Spleen (tissue), 11 donors: ENCODE data around the gene AKAP13. TPM values are rescaled to one million over a fixed set of nuclear protein-coding genes. Genes with fewer than 3 reads are reported as not detected.

ENCODE experiments used
- DNase-seq: peaks from one replicate; pipeline ENCODE4 v3.0.0-alpha.2; 2020
- H3K27ac ChIP-seq, 8 donors: fragments of 200-600 bp; sonication (generic) in 7 of 8; 1 replicate in 4 of 8; 2 replicates in 4 of 8; pipeline versions ENCODE4 v1.5.0 to v1.8.0; 2016 to 2021; ENCODE audit warnings: inconsistent platforms in 4 of 8, mild to moderate bottlenecking in 4 of 8, moderate library complexity in 1 of 8
- H3K27me3 ChIP-seq, 7 donors: fragments of 200-600 bp; sonication (generic) in 6 of 7; replicated peaks in 1 of 7; 1 replicate in 4 of 7; 2 replicates in 3 of 7; pipeline versions ENCODE4 v1.5.0 to v1.8.0; 2016 to 2021; ENCODE audit warnings: inconsistent platforms in 3 of 7, mild to moderate bottlenecking in 1 of 7
- H3K36me3 ChIP-seq, 6 donors: fragments of 200-600 bp; sonication (generic) in 5 of 6; 1 replicate in 4 of 6; 2 replicates in 2 of 6; pipeline versions ENCODE4 v1.5.0 to v1.8.0; 2016 to 2021; ENCODE audit warnings: inconsistent platforms in 2 of 6
- H3K4me1 ChIP-seq, 6 donors: fragments of 200-600 bp; sonication (generic) in 5 of 6; 1 replicate in 3 of 6; 2 replicates in 3 of 6; pipeline versions ENCODE4 v1.5.0 to v1.8.0; 2016 to 2021; ENCODE audit warnings: inconsistent platforms in 3 of 6
- H3K4me3 ChIP-seq, 8 donors: fragments of 200-600 bp; sonication (generic) in 7 of 8; 1 replicate in 4 of 8; 2 replicates in 4 of 8; pipeline versions ENCODE4 v1.5.0 to v1.8.0; 2016 to 2021; ENCODE audit warnings: inconsistent platforms in 4 of 8, mild to moderate bottlenecking in 4 of 8, moderate library complexity in 2 of 8
- H3K9me3 ChIP-seq, 8 donors: fragments of 200-600 bp; sonication (generic) in 7 of 8; 1 replicate in 4 of 8; 2 replicates in 4 of 8; pipeline versions ENCODE4 v1.5.0 to v1.8.0; 2016 to 2021; ENCODE audit warnings: inconsistent platforms in 4 of 8
- CTCF ChIP-seq, 11 experiments: fragments of 200-600 bp in 7 of 11; fragments of 450-650 bp in 4 of 11; sonication (generic) in 4 of 11; IDR thresholded peaks in 8 of 11; conservative IDR thresholded peaks in 3 of 11; 1 replicate in 7 of 11; 2 replicates in 4 of 11; pipeline versions ENCODE4 v1.4.0 to v1.8.0; 2016 to 2021; ENCODE audit warnings: antibody characterized with exemption in 11 of 11, inconsistent platforms in 4 of 11, mild to moderate bottlenecking in 1 of 11
- POLR2A ChIP-seq, 3 donors: fragments of 450-650 bp; IDR thresholded peaks; one replicate each; pipeline ENCODE4 v1.5.1; 2017; ENCODE audit warnings: antibody characterized with exemption in 3 of 3, mild to moderate bottlenecking in 1 of 3
- POLR2AphosphoS5 ChIP-seq, 3 donors: sonication (generic); formaldehyde crosslinking; IDR thresholded peaks; one replicate each; pipeline ENCODE4 v1.5.1; 2017; ENCODE audit warnings: antibody characterized with exemption in 3 of 3
- WGBS, 5 donors: extraction: QIAGEN DNeasy Blood & Tissue Kit in 3 of 5; methylation state at CpG; one replicate each; pipeline versions ENCODE4 v1.1.5 to v1.1.7; 2013 to 2018; 5-methylcytosine and 5-hydroxymethylcytosine counted together
- intact Hi-C: fragments of 100-400 bp; cut with DNase I; formaldehyde crosslinking; loops from one replicate; pipeline ENCODE4 v1.15.0; 2023; ENCODE audit warnings: low total_unique reads
- polyA plus RNA-seq, 3 donors: library from polyadenylated mRNA; stranded (reverse); fragments of 200-250 nt; gene quantifications; one replicate each; pipeline ENCODE4 v1.2.1, GENCODE V29; 2013
- total RNA-seq, 7 donors: library from RNA; depleted of rRNA in 3 of 7; stranded (reverse); fragments of >200 nt in 3 of 7; fragmentation: NEBNext Ultra II Directional in 4 of 7; extraction: Animal tissue kit (Norgen Biotek cat#: 25700) in 4 of 7; gene quantifications; one replicate each; pipeline versions ENCODE4 v1.1.0 to v1.2.1, GENCODE V29; 2016 to 2021
- donor health status: healthy with polysubstance abuse.
- donor health status: DM: no; HTN: no; CAD: no; lungs with moderate emphysema.
- donor health status: DM: no; HTN: no; CAD: no.
- donor health status: Bipolar disorder and iron deficiency.
- donor health status: healthy.
- donor health status: DM: no; HTN: no; CAD: no.
- donor health status: DM: yes; HTN: yes; CAD: no.

Gene AKAP13
- total and polyA plus RNA-seq, 10 donors, result 35.4 to 413 (median 260) TPM

GRCh38 chr15:85580879-85581278 lies 200.5 kb downstream of the AKAP13 start:
- Histone ChIP-seq H3K36me3 (peaks cover 0 to 74% (median 21%) of the 10 kb centered on the region in 6 donors), H3K4me1 (peaks cover 38 to 79% (median 67%) of the 10 kb centered on the region in 6 donors), H3K27ac (peak overlapping the region; percentile 73 to 97 (median 88)), H3K27me3 (no peaks in the 10 kb centered on the region), H3K4me3 (peak overlapping the region in 2 of 8 donors; percentile 42 to 68), H3K9me3 (no peaks in the 10 kb centered on the region)
- DNase-seq, result peak; percentile 88
- peak in 1 of 11 experiments; percentile 20 for TF ChIP-seq CTCF (IDR thresholded peaks at IDR 0.05 in 8 of 11, conservative IDR thresholded peaks at IDR 0.05 in 3 of 11)
- TF ChIP-seq POLR2AphosphoS5 (IDR thresholded peaks at IDR 0.05), result peak; percentile 10 to 78 (median 76)
- no peak for TF ChIP-seq POLR2A (IDR thresholded peaks at IDR 0.05)
- 16 to 44% (median 25%) methylated on average over 3 of the region's 3 CpGs for WGBS, 5 donors
- intact Hi-C loops, result no loop called here

DNA sequence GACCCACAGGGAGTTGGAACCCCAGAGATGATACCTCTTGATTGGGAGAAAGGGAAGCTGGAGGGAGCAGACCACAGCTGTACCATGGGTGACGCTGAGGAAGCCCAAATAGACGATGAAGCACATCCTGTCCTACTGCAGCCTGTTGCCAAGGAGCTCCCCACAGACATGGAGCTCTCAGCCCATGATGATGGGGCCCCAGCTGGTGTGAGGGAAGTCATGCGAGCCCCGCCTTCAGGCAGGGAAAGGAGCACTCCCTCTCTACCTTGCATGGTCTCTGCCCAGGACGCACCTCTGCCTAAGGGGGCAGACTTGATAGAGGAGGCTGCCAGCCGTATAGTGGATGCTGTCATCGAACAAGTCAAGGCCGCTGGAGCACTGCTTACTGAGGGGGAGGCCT lies 201.1 kb downstream of the AKAP13 start:
- peaks cover 38 to 85% (median 71%) of the 10 kb centered on the region in 6 donors for H3K4me1 ChIP-seq
- peaks cover 0 to 74% (median 25%) of the 10 kb centered on the region in 6 donors for H3K36me3 ChIP-seq
- WGBS, 5 donors, result 53 to 64% (median 55%) methylated on average over 5 to 8 of the region's 8 CpGs
- no peaks in the 10 kb centered on the region for H3K9me3 ChIP-seq
- peak; percentile 87 for DNase-seq
- peak overlapping the region; percentile 72 to 97 (median 88) for H3K27ac ChIP-seq
- TF ChIP-seq POLR2A (IDR thresholded peaks at IDR 0.05), result no peak
- peak; percentile 45 to 74 (median 56) for TF ChIP-seq POLR2AphosphoS5 (IDR thresholded peaks at IDR 0.05)
- no peaks in the 10 kb centered on the region for H3K27me3 ChIP-seq
- H3K4me3 ChIP-seq, result peak overlapping the region in 4 of 8 donors; percentile 13 to 68 (median 40)
- intact Hi-C loops, result no loop called here

DNA sequence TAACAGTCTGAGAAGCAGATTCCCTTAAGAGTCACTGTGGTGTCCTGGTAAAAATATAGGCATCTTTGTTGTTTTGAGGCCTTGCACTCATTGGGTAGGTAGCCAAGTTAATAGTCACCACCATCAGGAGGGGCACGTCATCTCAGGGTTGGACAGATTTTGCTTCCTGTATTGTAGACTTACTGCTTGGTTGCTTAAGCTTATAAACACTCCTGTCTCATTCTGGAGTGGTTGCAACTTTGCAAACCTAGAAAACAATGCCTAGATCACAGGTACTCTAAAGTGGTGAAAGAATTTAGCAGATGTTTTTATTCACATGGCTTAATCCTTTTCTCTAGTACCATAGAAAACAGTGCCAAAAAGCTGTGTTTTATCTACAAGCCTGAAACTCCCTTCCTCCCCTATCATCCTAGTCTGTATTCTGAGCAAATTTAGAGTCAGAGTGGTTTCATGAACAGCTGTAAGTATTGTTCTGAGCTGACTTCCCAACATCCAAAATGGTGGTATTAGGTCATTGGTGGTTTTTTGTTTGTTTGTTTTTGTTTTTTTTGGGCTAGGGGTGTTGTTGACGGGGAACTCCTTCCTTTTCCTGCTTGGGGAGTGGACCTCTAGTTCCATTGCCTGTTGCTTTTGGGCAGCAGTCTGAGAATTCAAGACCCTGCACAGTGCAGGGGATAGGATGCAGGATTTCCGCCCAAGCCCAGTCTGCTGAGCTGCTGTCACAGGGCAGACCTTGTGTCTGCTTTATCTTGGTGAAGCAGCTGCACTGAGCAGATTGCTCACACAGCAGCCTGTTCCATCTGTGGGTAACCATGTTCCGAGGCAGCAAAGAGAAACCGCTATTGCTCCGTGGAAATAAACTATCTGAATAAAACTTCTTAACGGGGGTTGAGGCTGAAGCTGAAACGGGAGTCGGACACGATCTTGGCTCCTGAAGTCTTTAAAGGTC lies 202.0 kb downstream of the AKAP13 start:
- Histone ChIP-seq H3K9me3 (no peaks in the 10 kb centered on the region), H3K36me3 (peaks cover 0 to 74% (median 29%) of the 10 kb centered on the region in 6 donors), H3K27me3 (no peaks in the 10 kb centered on the region), H3K4me3 (peak overlapping the region; percentile 18 to 68 (median 36)), H3K4me1 (peaks cover 38 to 86% (median 71%) of the 10 kb centered on the region in 6 donors), H3K27ac (peak overlapping the region; percentile 72 to 97 (median 88))
- intact Hi-C loops, result no loop called here
- 6 to 14% (median 9%) methylated on average over 10 of the region's 10 CpGs for WGBS, 5 donors
- DNase-seq, result peak; percentile 91
- TF ChIP-seq CTCF (IDR thresholded peaks at IDR 0.05 in 8 of 11, conservative IDR thresholded peaks at IDR 0.05 in 3 of 11) (no peak), POLR2A (IDR thresholded peaks at IDR 0.05) (peak in 1 of 3 donors; percentile 44), POLR2AphosphoS5 (IDR thresholded peaks at IDR 0.05) (peak in 2 of 3 donors; percentile 87 to 96)

GRCh38 chr15:85583442-85583841 lies 203.0 kb downstream of the AKAP13 start:
- peak overlapping the region; percentile 18 to 68 (median 36) for H3K4me3 ChIP-seq
- peaks cover 38 to 90% (median 71%) of the 10 kb centered on the region in 6 donors for H3K4me1 ChIP-seq
- no peak for TF ChIP-seq POLR2AphosphoS5 (IDR thresholded peaks at IDR 0.05)
- intact Hi-C loops, result no loop called here
- no peaks in the 10 kb centered on the region for H3K27me3 ChIP-seq
- 27 to 31% (median 29%) methylated on average over 4 of the region's 4 CpGs for WGBS, 5 donors
- H3K9me3 ChIP-seq, result no peaks in the 10 kb centered on the region
- DNase-seq, result no peak
- H3K36me3 ChIP-seq, result peaks cover 0 to 74% (median 38%) of the 10 kb centered on the region in 6 donors
- peak overlapping the region; percentile 72 to 97 (median 88) for H3K27ac ChIP-seq
